Measurements from ENCODE around the gene ALDH1A2.

ALDH1A2 gene

GRCh38 chr15:57943171-57943570 is 122.3 kb downstream of the ALDH1A2 start:
- DNase-seq (ENCODE audit: low spot score), result no peak

DNA sequence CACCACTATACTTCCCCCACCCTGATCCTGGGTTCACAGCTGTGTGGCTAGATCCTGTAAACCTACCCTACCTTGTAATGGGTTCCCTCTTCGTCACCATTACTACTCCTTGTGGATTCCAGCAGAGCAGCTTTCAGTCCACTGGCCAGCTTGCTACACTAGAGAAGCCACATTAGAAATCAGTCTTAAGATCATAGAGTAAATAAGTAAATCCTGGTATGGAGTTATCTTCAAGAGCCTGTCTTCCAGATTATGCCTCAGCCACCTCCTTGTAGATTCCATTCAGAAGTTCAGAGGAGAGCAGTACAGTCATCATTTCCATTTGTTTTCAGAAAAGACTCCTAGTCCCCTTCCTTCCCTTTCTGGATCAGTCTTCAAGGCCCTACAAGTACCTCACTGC is 123.7 kb downstream of the ALDH1A2 start:
- DNase-seq (ENCODE audit: low spot score), result no peak

DNA sequence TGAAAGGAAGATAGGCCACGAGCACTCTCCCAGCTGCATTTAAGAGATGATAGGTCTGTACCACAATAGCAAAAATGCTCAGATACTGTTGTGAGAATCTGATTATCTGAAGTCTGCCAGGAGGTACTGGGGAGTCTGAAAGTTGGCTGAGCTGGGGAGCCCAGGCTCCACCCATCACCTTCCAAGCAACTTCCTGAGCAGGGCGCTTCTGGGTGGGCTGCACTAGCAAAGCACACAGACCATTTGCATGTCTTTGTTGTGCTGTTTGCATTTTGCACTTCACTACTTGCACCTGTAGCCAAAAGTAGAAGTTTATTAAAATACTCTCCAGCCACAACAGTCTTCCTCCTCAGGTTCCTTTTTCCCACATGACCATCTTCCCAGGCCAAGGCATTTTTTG is 133.2 kb downstream of the ALDH1A2 start:
- no peak for DNase-seq (ENCODE audit: low spot score)

GRCh38 chr15:57931570-57931969 is 133.9 kb downstream of the ALDH1A2 start:
- no peak for DNase-seq (ENCODE audit: low spot score)

- DNase-seq (ENCODE audit: low spot score), result no peak
These were observed 138.3 kb downstream of the ALDH1A2 start for GRCh38 chr15:57927091-57927631.

GRCh38 chr15:57925650-57926049 is 139.9 kb downstream of the ALDH1A2 start:
- no peak for DNase-seq (ENCODE audit: low spot score)

DNA sequence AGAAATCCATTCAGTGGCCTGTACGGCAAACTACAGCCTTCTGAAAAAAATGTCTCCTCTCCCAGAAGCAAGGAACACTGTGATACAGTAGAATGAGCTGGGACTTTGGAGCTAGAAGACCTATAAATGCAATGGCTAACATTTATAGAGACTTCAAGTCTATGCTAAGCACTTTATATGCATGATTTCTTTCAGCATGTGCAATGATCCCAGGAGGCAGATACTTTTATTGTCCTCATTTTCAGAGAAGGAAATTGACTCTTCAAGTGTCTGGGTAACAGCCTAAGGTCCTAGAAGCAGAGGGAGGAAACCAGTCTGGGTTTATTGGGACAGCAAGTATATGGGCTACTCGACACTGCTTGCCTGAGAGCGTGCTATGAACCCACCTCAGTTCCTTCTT is 140.9 kb downstream of the ALDH1A2 start:
- no peak for DNase-seq (ENCODE audit: low spot score)

DNA sequence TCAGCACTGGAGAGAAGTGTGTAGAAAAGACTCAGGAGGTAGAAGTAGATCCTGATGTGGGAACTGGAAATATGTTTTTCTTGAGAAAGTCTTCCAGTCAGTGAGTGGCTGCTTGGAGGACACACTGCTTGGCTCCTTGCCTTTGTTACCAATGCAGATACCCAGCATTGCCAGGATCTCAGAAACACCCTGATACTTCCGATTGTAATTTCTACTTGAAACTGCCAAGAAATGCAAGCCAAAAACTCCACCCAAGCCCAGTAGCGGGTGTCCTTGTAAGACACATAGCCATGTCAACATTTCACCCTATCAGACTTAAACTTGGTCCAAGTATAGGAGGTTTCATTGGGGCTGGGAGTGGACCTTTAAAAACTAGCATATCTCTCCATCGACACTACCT is 141.8 kb downstream of the ALDH1A2 start:
- no peak for DNase-seq (ENCODE audit: low spot score)

- no peak for DNase-seq (ENCODE audit: low spot score)
These were observed 142.2 kb downstream of the ALDH1A2 start for GRCh38 chr15:57923306-57923705.

- no peak for DNase-seq (ENCODE audit: low spot score)
These were observed 142.7 kb downstream of the ALDH1A2 start for GRCh38 chr15:57922776-57923175.

- no peak for DNase-seq (ENCODE audit: low spot score)
These were observed 144.1 kb downstream of the ALDH1A2 start for GRCh38 chr15:57921371-57921770.

DNA sequence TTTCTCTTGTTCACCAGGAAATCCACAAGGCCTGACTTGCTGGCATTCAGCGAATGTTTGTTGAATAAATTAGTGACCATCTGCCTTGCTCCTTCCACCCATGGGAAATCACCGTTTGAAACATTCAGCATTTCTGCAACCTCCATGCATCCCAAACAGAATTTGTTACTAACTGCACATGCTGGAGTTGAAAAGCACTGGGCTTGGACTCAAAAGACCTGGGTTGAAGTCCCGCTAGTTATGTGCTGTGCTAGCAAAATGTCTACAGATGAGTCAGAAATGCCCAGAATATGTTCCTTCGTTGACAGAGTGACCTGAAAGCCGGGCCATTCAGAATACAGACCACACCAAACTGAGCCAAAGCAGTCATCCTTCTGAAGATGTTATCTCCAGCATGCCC is 144.6 kb downstream of the ALDH1A2 start:
- no peak for DNase-seq (ENCODE audit: low spot score)

- no peak for DNase-seq (ENCODE audit: low spot score)
These were observed 145.8 kb downstream of the ALDH1A2 start for GRCh38 chr15:57919754-57920153.

DNA sequence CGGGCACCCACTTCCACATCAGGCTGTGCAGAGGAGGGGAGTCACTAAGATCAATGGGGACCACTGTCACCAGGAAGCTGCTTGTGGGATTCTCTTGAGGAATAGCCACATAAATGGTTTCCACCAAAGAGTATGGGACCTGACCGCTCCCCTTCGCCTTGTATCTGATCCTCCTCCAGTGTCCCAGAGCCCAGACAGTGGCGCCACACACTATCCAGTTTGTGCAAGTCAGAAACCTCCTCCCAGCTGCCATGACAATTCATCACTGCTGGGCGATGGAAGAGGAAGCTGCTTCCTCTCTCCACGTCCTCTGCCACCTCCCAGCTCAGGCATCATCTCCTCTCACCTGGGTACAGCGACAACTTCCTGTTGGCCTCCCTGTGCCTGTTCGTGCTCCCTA is 147.5 kb downstream of the ALDH1A2 start:
- no peak for DNase-seq (ENCODE audit: low spot score)

GRCh38 chr15:57916695-57917094 is 148.8 kb downstream of the ALDH1A2 start:
- no peak for DNase-seq (ENCODE audit: low spot score)

DNA sequence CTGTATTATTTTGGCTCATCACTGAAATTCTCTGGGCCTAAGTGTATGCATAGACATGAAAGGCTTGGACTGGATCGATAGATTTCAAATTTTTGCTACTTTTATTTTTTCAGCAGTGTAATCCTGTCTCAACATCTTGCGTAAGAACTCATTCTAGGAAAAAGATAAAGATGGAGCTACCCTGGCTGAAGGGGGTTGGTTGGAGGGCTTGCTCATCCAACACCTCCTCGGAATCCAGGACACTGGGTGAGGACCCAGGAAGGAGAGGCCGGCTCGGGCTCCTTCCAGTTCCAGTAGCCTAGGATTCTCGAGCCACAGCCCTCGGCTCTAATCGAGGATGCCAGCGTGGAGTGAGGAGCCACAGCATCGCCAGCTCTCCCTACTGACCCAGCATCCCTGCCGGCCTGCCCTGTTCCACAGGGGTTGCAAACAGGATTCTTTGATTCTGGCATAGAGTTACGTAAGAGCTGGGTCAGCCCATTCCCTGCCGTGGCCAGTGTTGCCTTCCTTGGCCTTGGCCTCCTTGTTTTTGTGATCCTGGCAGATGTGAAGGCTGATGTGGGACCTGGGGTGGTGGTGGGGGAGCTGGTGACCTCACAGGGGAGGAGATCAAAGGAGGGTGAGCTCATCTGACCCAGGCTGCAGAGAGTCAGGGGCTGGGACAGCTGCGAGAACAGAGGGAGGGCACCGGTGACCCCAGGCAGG is 149.5 kb downstream of the ALDH1A2 start:
- DNase-seq (ENCODE audit: low spot score), result no peak

- DNase-seq (ENCODE audit: low spot score), result no peak
These were observed 151.0 kb downstream of the ALDH1A2 start for GRCh38 chr15:57914350-57915055.

DNA sequence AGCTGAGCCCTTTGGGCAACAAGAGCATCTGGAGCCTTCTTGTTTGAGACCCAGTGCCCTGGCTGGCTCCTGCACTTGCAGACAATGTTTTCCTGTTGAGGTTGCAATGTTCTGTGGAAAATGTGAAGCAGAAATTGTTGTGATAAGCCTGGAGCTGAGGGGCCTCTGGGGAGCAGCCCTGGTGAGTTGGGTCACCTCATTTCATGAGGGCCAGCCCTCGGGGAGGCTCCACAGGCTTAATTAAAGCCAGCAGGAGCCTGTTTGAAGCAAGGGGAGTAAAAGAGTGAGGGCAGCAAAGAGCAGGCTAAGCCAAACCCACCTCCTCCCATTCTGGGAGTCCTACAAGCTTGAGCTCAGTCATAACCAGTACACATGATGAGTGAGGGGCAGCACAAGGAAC is 154.3 kb downstream of the ALDH1A2 start:
- DNase-seq (ENCODE audit: low spot score), result no peak

GRCh38 chr15:57910672-57911071 is 154.8 kb downstream of the ALDH1A2 start:
- DNase-seq (ENCODE audit: low spot score), result no peak

GRCh38 chr15:57909388-57909787 is 156.1 kb downstream of the ALDH1A2 start:
- no peak for DNase-seq (ENCODE audit: low spot score)

DNA sequence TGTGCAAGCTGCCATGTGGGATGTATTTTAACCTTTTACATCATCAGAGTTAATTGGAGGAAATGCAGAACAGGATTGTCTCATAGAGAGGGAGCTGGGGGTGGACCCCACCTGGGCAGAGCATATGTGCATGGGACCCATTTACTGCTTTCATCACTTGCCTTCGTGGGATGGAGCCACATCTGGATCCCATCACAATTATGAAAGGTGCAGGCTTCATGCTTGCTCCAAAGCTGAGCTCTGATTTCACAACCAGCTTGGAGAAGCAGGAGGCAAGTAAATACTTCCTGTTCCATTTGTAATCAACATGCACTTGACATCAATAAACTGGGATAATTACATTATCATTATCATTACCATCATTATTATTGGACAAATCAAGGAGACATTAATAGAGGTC is 161.9 kb downstream of the ALDH1A2 start:
- no peak for DNase-seq (ENCODE audit: low spot score)

Data from AG20443 (cell line).